ENCODE measurements around the gene BCLAF3.

- TF ChIP-seq, protein P1, sequence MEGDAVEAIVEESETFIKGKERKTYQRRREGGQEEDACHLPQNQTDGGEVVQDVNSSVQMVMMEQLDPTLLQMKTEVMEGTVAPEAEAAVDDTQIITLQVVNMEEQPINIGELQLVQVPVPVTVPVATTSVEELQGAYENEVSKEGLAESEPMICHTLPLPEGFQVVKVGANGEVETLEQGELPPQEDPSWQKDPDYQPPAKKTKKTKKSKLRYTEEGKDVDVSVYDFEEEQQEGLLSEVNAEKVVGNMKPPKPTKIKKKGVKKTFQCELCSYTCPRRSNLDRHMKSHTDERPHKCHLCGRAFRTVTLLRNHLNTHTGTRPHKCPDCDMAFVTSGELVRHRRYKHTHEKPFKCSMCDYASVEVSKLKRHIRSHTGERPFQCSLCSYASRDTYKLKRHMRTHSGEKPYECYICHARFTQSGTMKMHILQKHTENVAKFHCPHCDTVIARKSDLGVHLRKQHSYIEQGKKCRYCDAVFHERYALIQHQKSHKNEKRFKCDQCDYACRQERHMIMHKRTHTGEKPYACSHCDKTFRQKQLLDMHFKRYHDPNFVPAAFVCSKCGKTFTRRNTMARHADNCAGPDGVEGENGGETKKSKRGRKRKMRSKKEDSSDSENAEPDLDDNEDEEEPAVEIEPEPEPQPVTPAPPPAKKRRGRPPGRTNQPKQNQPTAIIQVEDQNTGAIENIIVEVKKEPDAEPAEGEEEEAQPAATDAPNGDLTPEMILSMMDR (IDR thresholded peaks at IDR 0.05), result no peak
- no peak for TF ChIP-seq ZFX (IDR thresholded peaks at IDR 0.05; ENCODE audit: borderline replicate concordance)
Observed at GRCh38 chrX:19956923-19957322, 33.9 kb downstream of the BCLAF3 start.
